ENCODE results near the gene TMEM167A. TPM values are rescaled to one million over a fixed set of nuclear protein-coding genes. Genes with fewer than 3 reads are reported as not detected.

TMEM167A gene
- total RNA-seq, 1 donor from 2014 or later = 50.5 TPM

DNA sequence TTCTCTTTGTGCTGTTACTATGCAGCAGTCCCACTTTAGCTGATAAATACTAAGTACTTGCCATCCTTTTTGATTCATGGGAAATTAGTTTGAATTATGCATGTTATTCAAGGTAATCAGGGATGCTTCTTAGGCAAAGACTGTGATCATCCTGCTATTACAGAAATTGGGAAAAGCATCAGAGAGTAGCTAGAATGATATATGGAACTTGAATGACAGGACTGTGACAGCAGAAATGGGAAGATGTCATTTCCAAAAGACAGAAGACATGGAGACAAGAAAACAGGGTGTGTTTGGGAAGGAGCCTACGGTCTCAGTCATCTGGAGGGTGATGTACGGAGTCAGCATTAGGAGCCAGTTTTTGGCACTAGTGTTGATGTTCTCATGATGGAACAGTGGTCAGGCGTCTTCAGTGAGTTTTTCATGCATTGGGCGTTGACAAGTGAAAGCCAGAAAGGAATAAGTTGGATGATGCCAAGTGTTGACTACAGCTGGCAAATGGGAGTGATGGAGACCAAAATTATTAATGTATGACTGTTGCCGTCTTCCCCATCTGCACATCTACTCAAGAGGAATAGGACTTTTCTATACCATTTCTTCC lies 70.4 kb downstream of the TMEM167A start:
- DNase-seq (no peak), ATAC-seq (peak; percentile 38)
- intact Hi-C loops (cut with micrococcal nuclease) = no loop called here

DNA sequence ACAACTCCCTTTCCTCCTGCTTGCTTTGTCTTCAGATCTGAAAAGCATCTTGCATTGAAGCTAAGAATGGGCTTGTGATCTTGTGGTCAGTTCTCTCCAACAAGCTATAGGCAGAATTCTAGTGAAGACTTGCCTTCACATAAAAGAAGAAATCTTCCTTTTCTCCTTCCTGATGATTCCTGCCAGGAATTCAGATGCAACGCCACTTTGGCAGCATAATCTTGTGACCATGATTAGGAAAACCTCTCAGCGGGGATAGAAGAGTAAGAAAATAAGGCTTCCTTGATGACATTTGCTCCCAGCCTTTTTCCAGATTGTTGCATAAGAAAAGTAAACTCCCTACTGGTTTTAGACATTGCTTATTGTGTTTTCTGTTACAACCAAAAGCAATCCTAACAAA lies 73.4 kb downstream of the TMEM167A start:
- no peak for ATAC-seq
- no peak for DNase-seq

More for the DNA sequence above, 73.4 kb downstream of the TMEM167A start:
- intact Hi-C loops (cut with micrococcal nuclease) = no loop called here

Other genes with a start within 250 kb of the TMEM167A start
- gene XRCC4, start 153 bp upstream of the TMEM167A start, total RNA-seq = 5.7 TPM

Data from left ventricle myocardium superior (tissue), 1 donor.